GF-D8 (cell line): ENCODE results near the gene FZD8.

Source experiments
- DNase-seq: peaks from one replicate; lab custom pipeline; 2025; lab: John Stamatoyannopoulos, UW

The FZD8 gene

DNA sequence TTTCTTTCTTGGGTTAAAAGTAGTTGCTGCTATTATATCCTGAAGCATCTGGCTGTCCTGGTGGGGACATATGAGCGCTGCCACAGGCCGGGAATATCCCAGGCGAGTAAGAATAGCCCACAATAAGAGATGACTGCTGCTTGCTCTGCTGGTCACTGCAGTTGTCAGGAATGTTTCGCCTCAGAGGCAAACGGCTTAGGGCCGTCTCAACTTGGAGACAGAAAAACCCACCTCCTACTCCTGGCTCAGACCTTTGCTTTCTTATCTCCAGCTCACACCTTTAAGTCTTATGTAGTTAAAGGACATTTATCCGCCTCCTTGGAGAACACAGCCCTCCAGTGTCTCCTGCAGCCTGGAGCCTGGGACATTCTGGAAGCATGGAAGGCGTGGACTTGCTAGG is 36.9 kb downstream of the FZD8 start, which contains the start of gene GJD4:
Gene GJD4, plus strand, starts transcription at position 151 of the 400 bp plus-strand sequence. Its CDS starts 227 bp downstream, at position 378.
- DNase-seq = no peak

DNA sequence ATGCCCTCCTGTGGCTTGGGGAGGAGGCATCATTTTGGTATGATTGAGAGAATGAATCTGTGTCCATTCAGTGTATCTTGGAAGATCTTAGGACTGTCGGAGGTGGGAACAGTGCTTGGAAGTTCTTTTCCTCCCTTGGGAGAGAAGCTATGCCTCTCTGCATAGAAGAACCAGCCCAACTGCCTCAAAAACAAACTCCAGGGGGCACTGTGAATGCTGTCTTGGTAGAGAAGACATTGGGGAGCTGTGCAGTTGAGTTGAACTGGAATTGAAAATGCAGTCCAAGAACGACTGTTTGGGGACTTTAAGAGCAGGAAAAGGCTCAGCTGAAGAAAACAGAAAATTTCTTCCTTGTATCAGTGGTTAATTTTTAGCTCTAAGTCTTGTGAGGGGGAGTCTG is 41.9 kb downstream of the FZD8 start:
- no peak for DNase-seq

DNA sequence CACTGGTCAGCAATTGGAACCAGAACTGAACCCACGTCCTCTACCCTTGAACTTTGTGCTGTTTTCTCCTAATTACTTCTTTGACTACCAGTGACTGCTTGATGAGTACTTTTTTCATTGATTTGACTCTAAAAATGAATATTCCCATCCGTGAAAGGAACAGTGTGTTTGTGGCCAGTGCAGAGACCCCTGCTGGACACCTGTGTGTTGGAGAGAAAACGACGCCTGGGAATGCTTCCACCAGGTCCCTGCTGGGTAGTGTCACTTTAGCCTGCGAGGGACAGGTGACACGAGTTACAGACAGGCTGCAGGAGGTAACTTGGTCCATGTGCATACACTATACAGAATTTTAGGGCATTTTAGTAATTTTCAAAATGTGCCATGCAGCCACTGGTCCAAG is 43.7 kb downstream of the FZD8 start:
- DNase-seq = no peak

DNA sequence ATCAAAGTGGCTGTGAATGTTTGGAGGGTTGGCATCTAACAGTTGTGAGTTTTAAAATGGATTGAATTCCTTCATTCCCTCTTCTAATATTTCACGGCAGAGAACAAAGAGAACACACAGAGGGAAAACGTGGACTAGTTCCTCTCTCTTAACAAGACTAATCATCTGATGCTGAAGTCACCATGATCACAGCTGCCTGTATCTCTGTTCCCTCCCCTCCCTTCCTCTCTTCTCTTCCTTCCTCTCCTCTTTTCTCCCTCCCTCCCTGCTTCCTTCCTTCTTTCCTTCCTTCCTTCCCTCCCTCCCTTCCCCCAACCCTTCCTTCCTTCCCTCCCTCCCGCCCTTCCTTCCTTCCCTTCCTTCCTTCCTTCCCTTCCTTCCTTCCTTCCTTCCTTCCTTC is 47.0 kb downstream of the FZD8 start:
- DNase-seq = no peak

DNA sequence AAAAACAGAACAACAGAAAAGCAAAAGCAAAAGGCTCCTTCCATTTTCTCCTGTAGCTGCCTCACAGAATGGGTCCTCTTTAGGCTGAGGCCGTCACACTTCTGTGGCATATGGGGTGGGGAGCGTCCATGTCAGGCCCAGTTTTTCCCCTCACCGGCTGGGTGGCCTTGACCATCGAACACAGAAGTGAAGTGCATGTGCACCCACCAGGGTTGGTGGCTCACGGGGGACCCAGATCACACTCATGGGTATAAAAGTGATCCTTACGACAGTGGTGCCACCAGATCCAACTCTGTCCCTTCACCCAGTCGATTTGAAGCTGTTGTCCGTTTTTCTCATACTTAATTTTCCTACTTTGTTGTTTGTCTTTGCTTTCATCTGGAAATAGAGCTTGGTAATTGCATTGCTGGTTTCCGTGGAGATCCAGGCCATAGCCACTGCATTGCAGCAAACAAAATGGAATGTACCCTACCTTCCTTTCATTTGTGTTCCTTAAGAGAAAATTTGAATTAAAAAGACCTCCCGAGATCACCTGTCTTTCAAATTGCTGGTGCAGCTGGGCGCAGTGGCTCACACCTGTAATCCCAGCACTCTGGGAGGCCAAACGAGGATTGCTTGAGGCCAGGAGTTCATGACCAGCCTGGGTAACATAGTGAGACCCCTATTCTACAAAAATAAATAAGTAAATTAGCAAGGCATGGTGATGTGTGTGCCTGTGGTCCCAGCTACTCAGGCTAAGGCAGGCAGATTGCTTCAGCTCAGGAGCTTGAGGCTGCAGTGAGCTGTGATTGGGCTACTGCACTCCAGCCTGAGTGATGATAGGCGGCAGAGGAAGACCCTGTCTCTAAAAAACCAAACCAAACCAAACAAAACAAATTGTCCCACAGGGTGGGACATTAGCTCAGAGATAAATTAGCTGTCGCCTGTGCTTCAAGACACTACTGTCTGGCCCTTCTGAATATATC is 47.7 kb downstream of the FZD8 start:
- DNase-seq = no peak

DNA sequence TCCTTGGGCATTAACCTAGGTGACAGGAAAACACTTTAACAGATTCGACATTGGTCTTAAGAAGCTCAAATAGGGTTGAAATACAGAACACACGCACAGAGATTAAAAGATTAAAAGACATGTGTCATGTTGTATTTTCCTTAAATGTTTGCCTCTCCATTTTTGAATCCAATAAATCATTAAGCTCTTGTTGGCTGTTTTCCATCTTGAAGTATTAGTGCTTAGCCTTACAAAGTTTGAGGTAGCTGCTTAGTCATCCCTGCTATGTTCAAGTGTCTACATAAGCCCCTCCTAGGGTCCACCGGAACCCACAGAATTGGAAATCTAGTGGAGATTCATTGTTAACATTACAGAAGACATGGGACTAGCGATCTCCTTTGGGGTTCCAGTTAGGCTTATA is 49.7 kb downstream of the FZD8 start:
- DNase-seq = no peak

DNA sequence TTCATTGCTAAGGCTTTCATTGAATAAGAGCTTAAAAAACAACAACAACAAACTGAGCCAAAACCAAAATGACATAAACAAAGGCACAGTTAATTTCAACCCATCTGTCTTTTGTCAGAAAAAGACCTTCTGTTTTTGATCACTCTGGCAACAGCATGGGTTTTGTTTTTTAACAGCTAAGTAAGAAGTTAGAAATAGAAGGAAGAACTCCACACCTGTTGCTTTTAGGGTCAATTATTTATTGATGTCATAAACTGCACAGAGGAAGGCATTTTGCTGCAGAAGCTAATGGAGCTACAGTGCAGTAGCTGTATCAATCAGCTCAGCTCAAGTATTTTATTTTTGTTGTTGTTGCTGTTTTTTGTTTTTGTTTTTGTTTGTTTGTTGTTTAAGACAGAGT is 53.3 kb downstream of the FZD8 start:
- DNase-seq = no peak
